HEK293 (cell line): Measurements from ENCODE around the gene SUPT3H.

Source experiments
- CTCF ChIA-PET: fragments of 350-600 bp; formaldehyde crosslinking; extraction: SDS; loops from one replicate; lab custom pipeline; 2021; ENCODE audit warnings: antibody characterized with exemption; lab: Yijun Ruan, JAX
- POLR2A ChIA-PET: fragments of 300-600 bp; formaldehyde crosslinking; extraction: SDS; loops from one replicate; lab custom pipeline; 2020; ENCODE audit warnings: antibody characterized with exemption, inconsistent platforms; lab: Yijun Ruan, JAX
- H3K27ac ChIP-seq: fragments of 200-500 bp; sonication (Bioruptor generic); 2 replicates; pipeline ENCODE4 v1.5.1; 2014; ENCODE audit warnings: low read depth, low read length, control low read depth, inconsistent platforms; ENCODE audit errors: extremely low read depth
- H3K36me3 ChIP-seq, 2 experiments: fragments of 200-500 bp in 1 of 2; sonication (Bioruptor generic) in 1 of 2; 1 replicate in 1 of 2; 2 replicates in 1 of 2; pipeline ENCODE4 v1.5.1; 2014 to 2017; ENCODE audit warnings: inconsistent platforms in 2 of 2, low read length in 2 of 2; ENCODE audit not compliant: control insufficient read depth in 2 of 2, insufficient read depth in 1 of 2
- H3K4me1 ChIP-seq: fragments of 200-500 bp; sonication (Bioruptor generic); 2 replicates; pipeline ENCODE4 v1.5.1; 2014; ENCODE audit warnings: mild to moderate bottlenecking, low read length, inconsistent platforms; ENCODE audit not compliant: control insufficient read depth, insufficient read depth
- H3K4me3 ChIP-seq: 2 replicates; pipeline ENCODE4 v1.5.1; 2011; ENCODE audit warnings: low read depth, mild to moderate bottlenecking, control low read depth, low read length, moderate library complexity
- H3K9me3 ChIP-seq: fragments of 200-500 bp; sonication (Bioruptor generic); 2 replicates; pipeline ENCODE4 v1.5.1; 2014; ENCODE audit warnings: low read depth, low read length, inconsistent platforms; ENCODE audit not compliant: control insufficient read depth, insufficient read depth
- GLI2 ChIP-seq: fragments of 450-650 bp; formaldehyde crosslinking; IDR thresholded peaks from 2 replicates; pipeline ENCODE4; 2017; ENCODE audit warnings: missing biosample characterization, missing genetic modification characterization, low read depth, borderline replicate concordance
- KLF8 ChIP-seq: fragments of 450-650 bp; formaldehyde crosslinking; IDR thresholded peaks from 2 replicates; pipeline ENCODE4 v1.5.1; 2016; ENCODE audit warnings: missing biosample characterization, missing genetic modification characterization
- TRIM28 ChIP-seq: IDR thresholded peaks from 2 replicates; pipeline ENCODE4 v1.6.1; 2011; ENCODE audit warnings: low read length, control low read depth, borderline replicate concordance
- ZBTB7A ChIP-seq: fragments of 450-650 bp; formaldehyde crosslinking; IDR thresholded peaks from 2 replicates; pipeline ENCODE4 v1.5.1; 2016; ENCODE audit warnings: low read depth, missing biosample characterization, missing genetic modification characterization
- ZIC2 ChIP-seq: fragments of 450-650 bp; formaldehyde crosslinking; IDR thresholded peaks from 2 replicates; pipeline ENCODE4 v1.5.1; 2016; ENCODE audit warnings: missing biosample characterization, missing genetic modification characterization
- ZNF148 ChIP-seq: fragments of 450-650 bp; formaldehyde crosslinking; IDR thresholded peaks from 2 replicates; pipeline ENCODE4 v1.5.0; 2017; ENCODE audit warnings: missing biosample characterization, missing genetic modification characterization, borderline replicate concordance
- ZNF174 ChIP-seq: fragments of 450-650 bp; formaldehyde crosslinking; IDR thresholded peaks from 2 replicates; pipeline ENCODE4 v1.5.0; 2017; ENCODE audit warnings: missing biosample characterization, mild to moderate bottlenecking, missing genetic modification characterization
- ZNF391 ChIP-seq: fragments of 450-650 bp; formaldehyde crosslinking; IDR thresholded peaks from 2 replicates; pipeline ENCODE4 v1.5.1; 2016; ENCODE audit warnings: low read depth, missing biosample characterization, missing genetic modification characterization, borderline replicate concordance
- ZNF398 ChIP-seq: fragments of 450-650 bp; formaldehyde crosslinking; IDR thresholded peaks from 2 replicates; pipeline ENCODE4 v1.5.1; 2017; ENCODE audit warnings: missing biosample characterization, missing genetic modification characterization
- ZNF416 ChIP-seq: fragments of 450-650 bp; formaldehyde crosslinking; IDR thresholded peaks from 2 replicates; pipeline ENCODE4 v1.5.1; 2016; ENCODE audit warnings: missing biosample characterization, missing genetic modification characterization
- ZNF433 ChIP-seq: fragments of 450-650 bp; formaldehyde crosslinking; IDR thresholded peaks from 2 replicates; pipeline ENCODE4 v1.5.1; 2016; ENCODE audit warnings: missing biosample characterization, missing genetic modification characterization, low read depth
- ZNF548 ChIP-seq: fragments of 450-650 bp; formaldehyde crosslinking; IDR thresholded peaks from 2 replicates; pipeline ENCODE4 v1.5.1; 2016; ENCODE audit warnings: missing biosample characterization, missing genetic modification characterization
- ZNF624 ChIP-seq: fragments of 450-650 bp; formaldehyde crosslinking; IDR thresholded peaks from 2 replicates; pipeline ENCODE4 v1.5.1; 2017; ENCODE audit warnings: missing biosample characterization, missing genetic modification characterization
- ZNF830 ChIP-seq: fragments of 450-650 bp; IDR thresholded peaks from 2 replicates; pipeline ENCODE4 v1.5.0; 2018; ENCODE audit warnings: missing biosample characterization, missing genetic modification characterization, low read depth, mild to moderate bottlenecking, moderate library complexity
- ZSCAN23 ChIP-seq: fragments of 450-650 bp; formaldehyde crosslinking; IDR thresholded peaks from 2 replicates; pipeline ENCODE4 v1.5.1; 2016; ENCODE audit warnings: missing biosample characterization, missing genetic modification characterization

Gene SUPT3H

GRCh38 chr6:44789061-44789460 lies 588.7 kb downstream of the SUPT3H start:
- no peaks in the 10 kb centered on the region for H3K4me1 ChIP-seq
- H3K9me3 ChIP-seq: no peaks in the 10 kb centered on the region
- ChIA-PET POLR2A (no interaction called here), CTCF (interaction anchor here (0.6 to 0.7 kb wide), 2 partner anchors 335 to 1069 kb away, joined by 3 read pairs; no protein-coding TSS in a partner anchor)
- TF ChIP-seq ZNF830 (tag by site-specific recombination): no peak
- no peak for TF ChIP-seq ZNF391
- TF ChIP-seq ZNF148 (tag by site-specific recombination): no peak
- no peak for TF ChIP-seq ZBTB7A (tag by site-specific recombination)
- no peak for TF ChIP-seq ZNF433 (tag by site-specific recombination)
- no peak for TF ChIP-seq ZNF624
- H3K36me3 ChIP-seq: no peaks in the 10 kb centered on the region
- H3K4me3 ChIP-seq: no peak overlapping the region
- H3K27ac ChIP-seq: no peak overlapping the region

GRCh38 chr6:44788387-44788981 lies 589.2 kb downstream of the SUPT3H start:
- ChIA-PET CTCF (interaction anchor here (0.6 to 0.7 kb wide), 2 partner anchors 334 to 1069 kb away, joined by 3 read pairs; no protein-coding TSS in a partner anchor), POLR2A (no interaction called here)
- no peak overlapping the region for H3K4me3 ChIP-seq
- H3K36me3 ChIP-seq: no peaks in the 10 kb centered on the region
- no peaks in the 10 kb centered on the region for H3K9me3 ChIP-seq
- H3K4me1 ChIP-seq: no peaks in the 10 kb centered on the region
- no peak overlapping the region for H3K27ac ChIP-seq
- TF ChIP-seq ZIC2 (tag by site-specific recombination) (0 out of 2 replicates have a peak, but pooled peaks have one; percentile 8), ZNF416 (no peak)

- Histone ChIP-seq H3K36me3 (no peaks in the 10 kb centered on the region), H3K9me3 (no peaks in the 10 kb centered on the region), H3K27ac (no peak overlapping the region), H3K4me1 (no peaks in the 10 kb centered on the region), H3K4me3 (no peak overlapping the region)
- ChIA-PET POLR2A (no interaction called here), CTCF (interaction anchor here (0.6 kb wide), 1 partner anchor 14 kb away, joined by 3 read pairs; no protein-coding TSS in a partner anchor)
- TF ChIP-seq ZNF548 (tag by site-specific recombination): no peak
- TF ChIP-seq TRIM28: no peak
- no peak for TF ChIP-seq ZSCAN23 (tag by site-specific recombination)
- TF ChIP-seq ZNF174 (tag by site-specific recombination): no peak
- no peak for TF ChIP-seq GLI2 (tag by site-specific recombination)
- TF ChIP-seq KLF8 (tag by site-specific recombination): no peak
- no peak for TF ChIP-seq ZNF398 (tag by site-specific recombination)
These were observed 590.4 kb downstream of the SUPT3H start for GRCh38 chr6:44787254-44787834.
